ENCODE results near the gene ARHGAP6. TPM values are rescaled to one million over a fixed set of nuclear protein-coding genes. Genes with fewer than 3 reads are reported as not detected.
A peak's percentile ranks its signal among the peaks of the same experiment; 100 is the strongest.

ARHGAP6 gene
- total and polyA plus RNA-seq, 2 donors (not counting 3 experiments of a cell fraction or from before 2014, with no cell fraction given) = 0.69 to 0.83 TPM

DNA sequence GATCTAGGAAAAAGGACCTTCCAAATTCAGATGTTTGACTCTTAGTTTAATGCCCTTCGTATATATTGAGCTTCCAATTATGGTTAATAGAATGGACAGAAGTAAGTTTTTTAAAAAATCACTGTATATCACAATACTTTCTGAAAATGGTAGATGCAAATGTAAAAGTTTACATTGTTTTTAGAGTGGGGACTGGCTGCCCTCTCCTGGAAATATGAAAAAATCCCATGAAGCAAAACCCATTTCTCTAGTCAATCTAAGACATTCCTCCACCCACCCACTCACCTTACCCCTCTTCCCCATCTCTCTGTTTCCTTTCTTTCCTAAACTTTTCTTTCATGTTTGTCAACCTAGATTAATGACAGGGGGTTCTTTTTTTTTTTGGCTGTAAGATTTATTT lies 134.5 kb downstream of the ARHGAP6 start:
- no peaks in the 10 kb centered on the region for H3K9me3 ChIP-seq (replicated peaks; ENCODE audit: control insufficient read depth, insufficient read depth, low read length)
- H2AFZ ChIP-seq (ENCODE audit: low read depth, low read length) = no peak overlapping the region
- H3K9me1 ChIP-seq (replicated peaks; ENCODE audit: control insufficient read depth, extremely low read depth, insufficient read depth, low read length) = no peaks in the 10 kb centered on the region
- intact Hi-C loops (cut with micrococcal nuclease) (loop anchor here (1.0 to 10.0 kb wide), 5 partner anchors 150 to 1174 kb away; partner anchors contain the start of gene MSL3), dilution Hi-C loops (cut with MboI; ENCODE audit: extremely low pct_ligation_motif_present, low sequenced_read_pairs) (no loop called here)
- H3K4me2 ChIP-seq (ENCODE audit: insufficient read depth, low read length) = no peak overlapping the region
- H3K4me3 ChIP-seq (replicated peaks in 1 of 3; ENCODE audit: insufficient read depth in 1 of 3, low read depth in 1 of 3, low read length in 3 of 3) = no peak overlapping the region
- no peak overlapping the region for H3K9ac ChIP-seq (replicated peaks; ENCODE audit: extremely low read depth, insufficient read depth, low read length)
- TF ChIP-seq, protein P1, sequence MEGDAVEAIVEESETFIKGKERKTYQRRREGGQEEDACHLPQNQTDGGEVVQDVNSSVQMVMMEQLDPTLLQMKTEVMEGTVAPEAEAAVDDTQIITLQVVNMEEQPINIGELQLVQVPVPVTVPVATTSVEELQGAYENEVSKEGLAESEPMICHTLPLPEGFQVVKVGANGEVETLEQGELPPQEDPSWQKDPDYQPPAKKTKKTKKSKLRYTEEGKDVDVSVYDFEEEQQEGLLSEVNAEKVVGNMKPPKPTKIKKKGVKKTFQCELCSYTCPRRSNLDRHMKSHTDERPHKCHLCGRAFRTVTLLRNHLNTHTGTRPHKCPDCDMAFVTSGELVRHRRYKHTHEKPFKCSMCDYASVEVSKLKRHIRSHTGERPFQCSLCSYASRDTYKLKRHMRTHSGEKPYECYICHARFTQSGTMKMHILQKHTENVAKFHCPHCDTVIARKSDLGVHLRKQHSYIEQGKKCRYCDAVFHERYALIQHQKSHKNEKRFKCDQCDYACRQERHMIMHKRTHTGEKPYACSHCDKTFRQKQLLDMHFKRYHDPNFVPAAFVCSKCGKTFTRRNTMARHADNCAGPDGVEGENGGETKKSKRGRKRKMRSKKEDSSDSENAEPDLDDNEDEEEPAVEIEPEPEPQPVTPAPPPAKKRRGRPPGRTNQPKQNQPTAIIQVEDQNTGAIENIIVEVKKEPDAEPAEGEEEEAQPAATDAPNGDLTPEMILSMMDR (IDR thresholded peaks at IDR 0.05; ENCODE audit: extremely low read depth in 1 of 2, insufficient read depth in 1 of 2, low read depth in 1 of 2, low read length in 2 of 2) = no peak
- no peak for TF ChIP-seq FOS (IDR thresholded peaks at IDR 0.05; ENCODE audit: borderline replicate concordance, insufficient read depth, low read length)
- no peak for TF ChIP-seq GATA2 (IDR thresholded peaks at IDR 0.05; ENCODE audit: insufficient read depth, insufficient read length, low read depth, low read length)
- DNase-seq (ENCODE audit: low read depth, low spot score) (peak; percentile 24), FAIRE-seq (no peak)
- H4K20me1 ChIP-seq (replicated peaks; ENCODE audit: control insufficient read depth, extremely low read depth, insufficient read depth, low read length) = no peaks in the 10 kb centered on the region
- no peaks in the 10 kb centered on the region for H3K4me1 ChIP-seq (ENCODE audit: control insufficient read depth, extremely low read depth, insufficient read depth, low read length)
- no peak overlapping the region for H3K27ac ChIP-seq (ENCODE audit: insufficient read depth, low read depth, low read length)
- no peaks in the 10 kb centered on the region for H3K79me2 ChIP-seq (ENCODE audit: control insufficient read depth, insufficient read depth, low read length)
- no TSS peak for BruUV-seq (replicated peaks)
- POLR2A ChIA-PET = no interaction called here
- CTCF ChIA-PET = interaction anchor here (0.7 to 1.6 kb wide), 9 partner anchors 11 to 1170 kb away, joined by 3 to 21 read pairs (median 3); no protein-coding TSS in a partner anchor
- no peaks in the 10 kb centered on the region for H3K36me3 ChIP-seq (ENCODE audit: control insufficient read depth in 2 of 2, extremely low read depth in 1 of 2, insufficient read depth in 2 of 2, low read length in 2 of 2)
- no peaks in the 10 kb centered on the region for H3K27me3 ChIP-seq (ENCODE audit: control insufficient read depth in 2 of 2, insufficient read depth in 2 of 2, low read length in 2 of 2)

DNA sequence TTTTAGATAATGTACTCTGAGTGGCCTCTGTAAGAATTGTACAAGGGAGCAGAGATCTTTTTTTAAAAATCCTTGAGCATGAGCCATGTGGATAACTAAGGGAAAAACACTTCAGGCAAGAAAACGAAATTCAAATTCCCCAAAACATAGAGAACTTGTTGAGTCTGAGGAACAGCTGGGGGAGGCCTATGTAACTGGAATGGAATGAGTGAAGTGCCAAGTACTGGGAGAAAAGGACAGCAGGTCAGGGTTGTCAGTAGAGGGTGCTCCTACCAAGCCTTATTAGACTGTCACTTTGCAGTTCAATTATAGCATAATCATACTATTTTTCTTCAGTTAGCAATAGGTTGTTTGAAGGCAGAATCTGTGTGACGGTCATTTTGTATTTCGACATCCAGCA lies 135.1 kb downstream of the ARHGAP6 start:
- FAIRE-seq = peak; percentile 8
- CTCF ChIA-PET = interaction anchor here (1.3 to 1.6 kb wide), 3 partner anchors 11 to 149 kb away, joined by 3 to 8 read pairs (median 3); no protein-coding TSS in a partner anchor
- no TSS peak for BruUV-seq (replicated peaks)

More for the DNA sequence above, 135.1 kb downstream of the ARHGAP6 start:
- no peak overlapping the region for H3K27ac ChIP-seq (ENCODE audit: insufficient read depth, low read depth, low read length)
- no peaks in the 10 kb centered on the region for H3K9me1 ChIP-seq (replicated peaks; ENCODE audit: control insufficient read depth, extremely low read depth, insufficient read depth, low read length)
- POLR2A ChIA-PET = no interaction called here
- no peaks in the 10 kb centered on the region for H3K79me2 ChIP-seq (ENCODE audit: control insufficient read depth, insufficient read depth, low read length)
- no peaks in the 10 kb centered on the region for H3K9me3 ChIP-seq (replicated peaks; ENCODE audit: control insufficient read depth, insufficient read depth, low read length)
- dilution Hi-C loops (cut with MboI; ENCODE audit: extremely low pct_ligation_motif_present, low sequenced_read_pairs) (no loop called here), intact Hi-C loops (cut with micrococcal nuclease) (loop anchor here (1.0 to 10.0 kb wide), 5 partner anchors 149 to 1174 kb away; partner anchors contain the start of gene MSL3)
- H3K27me3 ChIP-seq (ENCODE audit: control insufficient read depth in 2 of 2, insufficient read depth in 2 of 2, low read length in 2 of 2) = no peaks in the 10 kb centered on the region
- H3K4me2 ChIP-seq (ENCODE audit: insufficient read depth, low read length) = no peak overlapping the region
- no peaks in the 10 kb centered on the region for H3K4me1 ChIP-seq (ENCODE audit: control insufficient read depth, extremely low read depth, insufficient read depth, low read length)
- H3K36me3 ChIP-seq (ENCODE audit: control insufficient read depth in 2 of 2, extremely low read depth in 1 of 2, insufficient read depth in 2 of 2, low read length in 2 of 2) = no peaks in the 10 kb centered on the region
- no peak overlapping the region for H3K4me3 ChIP-seq (replicated peaks in 1 of 3; ENCODE audit: insufficient read depth in 1 of 3, low read depth in 1 of 3, low read length in 3 of 3)
- H2AFZ ChIP-seq (ENCODE audit: low read depth, low read length) = no peak overlapping the region
- no peak for DNase-seq (ENCODE audit: low read depth, low spot score)
- no peak for TF ChIP-seq JUN (IDR thresholded peaks at IDR 0.05; ENCODE audit: borderline replicate concordance, insufficient read depth, insufficient read length, low read depth)
- no peak overlapping the region for H3K9ac ChIP-seq (replicated peaks; ENCODE audit: extremely low read depth, insufficient read depth, low read length)
- no peaks in the 10 kb centered on the region for H4K20me1 ChIP-seq (replicated peaks; ENCODE audit: control insufficient read depth, extremely low read depth, insufficient read depth, low read length)
